H1 (cell line): ENCODE results near the gene HLA-A. TPM values are rescaled to one million over a fixed set of nuclear protein-coding genes. Genes with fewer than 3 reads are reported as not detected.
"Not testable (repeated sequence)": the region's sequence is repeated elsewhere in the genome, so short reads cannot be mapped to it uniquely, and the experiment has no call there.

Source experiments
- CTCF ChIA-PET: fragments of 300-600 bp; sonication (Branson Sonifier 250); formaldehyde crosslinking; loops from one replicate; lab custom pipeline; 2021; ENCODE audit not compliant: partially characterized antibody; lab: Charles Lee
- POLR2A ChIA-PET: fragments of 300-600 bp; sonication (Branson Sonifier 250); formaldehyde crosslinking; loops from one replicate; lab custom pipeline; 2021; ENCODE audit warnings: inconsistent platforms; ENCODE audit not compliant: partially characterized antibody; lab: Charles Lee
- DNase-seq, 2 experiments: peaks; one replicate each; pipeline versions ENCODE4 v3.0.0 to v3.0.0-alpha.2; 2010 to 2022; ENCODE audit warnings: low spot score in 2 of 2, low read depth in 1 of 2, mixed read lengths in 1 of 2
- FAIRE-seq: peaks from 2 replicates; lab custom pipeline; 2011; peaks lifted over from hg19 to GRCh38; lab: Jason Lieb, UNC
- H2AFZ ChIP-seq: 2 replicates; pipeline ENCODE4 v1.8.1; 2012; ENCODE audit warnings: low read length, inconsistent platforms
- H2AK5ac ChIP-seq: 2 replicates; pipeline ENCODE4 v1.6.1; 2013; ENCODE audit warnings: low read depth, low read length
- H2BK120ac ChIP-seq: replicated peaks from 2 replicates; pipeline ENCODE3; 2013; ENCODE audit warnings: low read depth, low read length, inconsistent platforms
- H2BK12ac ChIP-seq: 2 replicates; pipeline ENCODE4 v1.6.1; 2013; ENCODE audit warnings: low read depth, low read length
- H2BK15ac ChIP-seq: 2 replicates; pipeline ENCODE4 v1.6.1; 2013; ENCODE audit warnings: low read length
- H2BK20ac ChIP-seq: 2 replicates; pipeline ENCODE4 v1.6.1; 2013; ENCODE audit warnings: low read length
- H2BK5ac ChIP-seq: 2 replicates; pipeline ENCODE4 v1.6.1; 2013; ENCODE audit warnings: low read depth, low read length
- H3K14ac ChIP-seq: 2 replicates; pipeline ENCODE4 v1.6.1; 2013; ENCODE audit warnings: inconsistent platforms; ENCODE audit not compliant: insufficient read length
- H3K18ac ChIP-seq: 2 replicates; pipeline ENCODE4 v1.6.1; 2013; ENCODE audit warnings: low read length; ENCODE audit errors: extremely low read depth
- H3K23ac ChIP-seq: 2 replicates; pipeline ENCODE4 v1.6.1; 2013; ENCODE audit warnings: inconsistent platforms; ENCODE audit not compliant: insufficient read length
- H3K23me2 ChIP-seq: 2 replicates; pipeline ENCODE4 v1.6.1; 2013; ENCODE audit warnings: low read depth, low read length
- H3K27ac ChIP-seq: 2 replicates; pipeline ENCODE4 v1.6.1; 2011; ENCODE audit warnings: low read depth, low read length, inconsistent platforms
- H3K27me3 ChIP-seq, 4 experiments: replicated peaks in 1 of 4; 1 replicate in 1 of 4; 2 replicates in 3 of 4; pipeline versions ENCODE4 v1.6.1 to v1.8.1; 2011 to 2013; ENCODE audit warnings: low read length in 3 of 4, mild to moderate bottlenecking in 3 of 4, inconsistent platforms in 2 of 4, mixed read lengths in 2 of 4, moderate library complexity in 1 of 4; ENCODE audit not compliant: control insufficient read depth in 3 of 4, insufficient read depth in 3 of 4; ENCODE audit errors: extremely low read depth in 1 of 4
- H3K36me3 ChIP-seq, 4 experiments: 2 replicates each; pipeline versions ENCODE4 v1.6.1 to v1.8.1; 2011 to 2013; ENCODE audit warnings: mild to moderate bottlenecking in 4 of 4, low read length in 3 of 4, moderate library complexity in 2 of 4, control low read depth in 1 of 4, inconsistent platforms in 1 of 4; ENCODE audit not compliant: insufficient read depth in 4 of 4, control insufficient read depth in 2 of 4
- H3K4ac ChIP-seq: replicated peaks from 2 replicates; pipeline ENCODE3; 2013; ENCODE audit warnings: low read length, low read depth, mixed read lengths, inconsistent platforms; ENCODE audit not compliant: insufficient read length
- H3K4me1 ChIP-seq, 4 experiments: replicated peaks in 1 of 4; 1 replicate in 1 of 4; 2 replicates in 3 of 4; pipeline versions ENCODE4 v1.6.1 to v1.8.1; 2011 to 2013; ENCODE audit warnings: low read length in 3 of 4, inconsistent platforms in 2 of 4, mixed read lengths in 1 of 4; ENCODE audit not compliant: insufficient read depth in 4 of 4, control insufficient read depth in 3 of 4
- H3K4me2 ChIP-seq, 2 experiments: 2 replicates each; pipeline versions ENCODE4 v1.6.1 to v1.8.1; 2011 to 2013; ENCODE audit warnings: low read depth in 2 of 2, low read length in 2 of 2, control low read depth in 1 of 2, inconsistent platforms in 1 of 2, mild to moderate bottlenecking in 1 of 2; ENCODE audit not compliant: insufficient read depth in 1 of 2
- H3K4me3 ChIP-seq, 4 experiments: fragments of 200-600, 300-600 bp in 1 of 4; sonication (generic), shearing (Covaris generic), sonication (Bioruptor Twin) in 1 of 4; 2 replicates each; pipeline versions ENCODE4 v1.5.1 to v1.8.1; 2011 to 2016; ENCODE audit warnings: low read length in 4 of 4, low read depth in 3 of 4, control low read depth in 2 of 4, inconsistent platforms in 2 of 4, mild to moderate bottlenecking in 2 of 4, mixed read lengths in 1 of 4, moderate library complexity in 1 of 4; ENCODE audit not compliant: insufficient read depth in 2 of 4; ENCODE audit errors: extremely low read depth in 1 of 4
- H3K56ac ChIP-seq: replicated peaks from 2 replicates; pipeline ENCODE3; 2013; ENCODE audit warnings: low read depth, mild to moderate bottlenecking, mixed read lengths, low read length, inconsistent platforms; ENCODE audit not compliant: insufficient read length
- H3K79me1 ChIP-seq: 2 replicates; pipeline ENCODE4 v1.6.1; 2013; ENCODE audit warnings: low read depth, low read length, control low read depth
- H3K79me2 ChIP-seq, 2 experiments: 2 replicates each; pipeline versions ENCODE4 v1.6.1 to v1.8.1; 2012 to 2013; ENCODE audit warnings: low read length in 2 of 2, mild to moderate bottlenecking in 2 of 2, inconsistent platforms in 1 of 2; ENCODE audit not compliant: insufficient read depth in 2 of 2, control insufficient read depth in 1 of 2
- H3K9ac ChIP-seq, 4 experiments: replicated peaks in 1 of 4; 1 replicate in 1 of 4; 2 replicates in 3 of 4; pipeline versions ENCODE4 v1.6.1 to v1.8.1; 2011 to 2013; ENCODE audit warnings: low read depth in 3 of 4, low read length in 3 of 4, control low read depth in 2 of 4, mild to moderate bottlenecking in 2 of 4, moderate library complexity in 2 of 4, inconsistent platforms in 1 of 4; ENCODE audit errors: extremely low read depth in 1 of 4
- H3K9me3 ChIP-seq, 2 experiments: 2 replicates each; pipeline versions ENCODE4 v1.6.1 to v1.8.1; 2012 to 2013; ENCODE audit warnings: mild to moderate bottlenecking in 2 of 2, moderate library complexity in 2 of 2, control low read depth in 1 of 2, inconsistent platforms in 1 of 2, low read depth in 1 of 2, low read length in 1 of 2, mixed read lengths in 1 of 2; ENCODE audit not compliant: insufficient read depth in 2 of 2
- H4K20me1 ChIP-seq, 2 experiments: replicated peaks in 1 of 2; 2 replicates each; pipeline versions ENCODE3 to v1.8.1; 2011 to 2013; ENCODE audit warnings: inconsistent platforms in 2 of 2, low read length in 2 of 2, mild to moderate bottlenecking in 1 of 2; ENCODE audit not compliant: insufficient read depth in 2 of 2, control insufficient read depth in 1 of 2
- H4K5ac ChIP-seq: 2 replicates; pipeline ENCODE4 v1.6.1; 2013; ENCODE audit warnings: low read length, low read depth, mixed read lengths, inconsistent platforms; ENCODE audit not compliant: insufficient read length
- H4K8ac ChIP-seq: 2 replicates; pipeline ENCODE4 v1.8.0; 2013; ENCODE audit warnings: mild to moderate bottlenecking, moderate library complexity, low read length, inconsistent platforms; ENCODE audit not compliant: insufficient read depth; ENCODE audit errors: extremely low read depth
- H4K91ac ChIP-seq: replicated peaks from 2 replicates; pipeline ENCODE3; 2013; ENCODE audit warnings: low read length, mixed read lengths, inconsistent platforms; ENCODE audit not compliant: insufficient read length
- JUN ChIP-seq: IDR thresholded peaks from 2 replicates; pipeline ENCODE4 v1.6.1; 2011; ENCODE audit warnings: low read depth, mild to moderate bottlenecking, improper control_type of control experiment, low read length
- JUND ChIP-seq: IDR thresholded peaks from 2 replicates; pipeline ENCODE4 v1.6.1; 2011; ENCODE audit warnings: mild to moderate bottlenecking, improper control_type of control experiment, low read length
- RFX5 ChIP-seq: IDR thresholded peaks from 2 replicates; pipeline ENCODE4 v1.6.1; 2011; ENCODE audit warnings: low read depth, low read length, improper control_type of control experiment, borderline replicate concordance
- SAP30 ChIP-seq: fragments of 300-600 bp; sonication (generic); IDR thresholded peaks from 2 replicates; pipeline ENCODE4 v1.7.1; 2012; ENCODE audit warnings: low read length, moderate library complexity, mild to moderate bottlenecking, inconsistent platforms; ENCODE audit not compliant: insufficient read depth, insufficient replicate concordance
- SP4 ChIP-seq: IDR thresholded peaks from 2 replicates; pipeline ENCODE4 v1.6.1; 2012; ENCODE audit warnings: low read length, inconsistent platforms
- TAF7 ChIP-seq: optimal IDR thresholded peaks from 2 replicates; pipeline ENCODE3; 2011; ENCODE audit warnings: low read depth, mild to moderate bottlenecking, inconsistent platforms, low read length, moderate library complexity, borderline replicate concordance
- WGBS, 2 experiments: shearing (Covaris generic) in 1 of 2; methylation state at CpG; one replicate each; pipeline versions ENCODE4 v1.1.6 to v1.1.7; 2013 to 2015; ENCODE audit warnings: low lambda C conversion rate in 2 of 2, mixed read lengths in 2 of 2, inconsistent platforms in 1 of 2, low coverage in 1 of 2, missing lambda C conversion rate in 1 of 2; ENCODE audit not compliant: insufficient replicate concordance in 2 of 2, insufficient coverage in 1 of 2, insufficient read length in 1 of 2; ENCODE audit errors: extremely low coverage in 1 of 2, missing lambda C conversion rate in 1 of 2; 5-methylcytosine and 5-hydroxymethylcytosine counted together
- polyA plus RNA-seq, 7 experiments: library from polyadenylated mRNA; depleted of rRNA in 3 of 7; stranded (reverse) in 5 of 7; unstranded in 2 of 7; fragments of >200 nt in 5 of 7; fragments of 200-250 nt in 2 of 7; gene quantifications; 1 replicate in 5 of 7; 2 replicates in 1 of 7; 4 replicates in 1 of 7; pipeline versions ENCODE4 v1.2.1 to v1.2.3, GENCODE V29; 2011 to 2013; ENCODE audit warnings: missing spikeins in 2 of 7, mixed read lengths in 2 of 7
- total RNA-seq: library from RNA; stranded (reverse); fragmentation: NEBNext Ultra II Directional; extraction: Animal tissue kit (Norgen Biotek cat#: 25700); gene quantifications from 2 replicates; pipeline ENCODE4 v1.2.1, GENCODE V29; 2021
- TF ChIP-seq, protein P1 (sequence below): IDR thresholded peaks from 2 replicates; pipeline ENCODE4 v1.6.1; 2012; ENCODE audit warnings: low read length, inconsistent platforms
- TF ChIP-seq, protein P2 (sequence below): IDR thresholded peaks from 2 replicates; pipeline ENCODE4 v1.6.1; 2011; ENCODE audit warnings: low read length, improper control_type of control experiment

HLA-A gene
- total and polyA plus RNA-seq, 2 of the 8 experiments (the other 6 are each of a cell fraction or from before 2014, with no cell fraction given): 221 to 474 TPM

DNA sequence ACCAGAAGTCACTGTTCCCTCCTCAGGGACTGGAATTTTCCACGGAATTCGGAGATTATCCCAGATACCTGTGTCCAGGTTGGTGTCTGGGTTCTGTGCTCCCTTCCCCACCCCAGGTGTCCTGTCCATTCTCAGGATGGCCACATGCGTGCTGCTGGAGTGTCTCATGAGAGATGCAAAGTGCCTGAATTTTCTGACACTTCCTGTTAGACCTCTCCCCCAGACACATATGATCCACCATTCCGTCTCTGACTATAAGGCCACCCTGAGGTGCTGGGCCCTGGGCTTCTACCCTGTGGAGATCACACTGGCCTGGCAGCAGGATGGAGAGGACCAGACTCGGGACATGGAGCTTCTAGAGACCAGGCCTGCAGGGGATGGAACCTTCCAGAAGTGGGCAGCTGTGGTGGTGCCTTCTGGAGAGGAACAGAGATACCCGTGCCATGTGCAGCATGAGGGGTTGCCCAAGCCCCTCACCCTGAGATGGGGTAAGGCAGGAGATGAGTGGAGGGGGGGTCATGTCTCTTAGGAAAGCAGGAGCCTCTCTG, 14.4 kb upstream of the HLA-A start (continued):
- TF ChIP-seq, protein P1, sequence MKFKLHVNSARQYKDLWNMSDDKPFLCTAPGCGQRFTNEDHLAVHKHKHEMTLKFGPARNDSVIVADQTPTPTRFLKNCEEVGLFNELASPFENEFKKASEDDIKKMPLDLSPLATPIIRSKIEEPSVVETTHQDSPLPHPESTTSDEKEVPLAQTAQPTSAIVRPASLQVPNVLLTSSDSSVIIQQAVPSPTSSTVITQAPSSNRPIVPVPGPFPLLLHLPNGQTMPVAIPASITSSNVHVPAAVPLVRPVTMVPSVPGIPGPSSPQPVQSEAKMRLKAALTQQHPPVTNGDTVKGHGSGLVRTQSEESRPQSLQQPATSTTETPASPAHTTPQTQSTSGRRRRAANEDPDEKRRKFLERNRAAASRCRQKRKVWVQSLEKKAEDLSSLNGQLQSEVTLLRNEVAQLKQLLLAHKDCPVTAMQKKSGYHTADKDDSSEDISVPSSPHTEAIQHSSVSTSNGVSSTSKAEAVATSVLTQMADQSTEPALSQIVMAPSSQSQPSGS: no peak
- no peak for TF ChIP-seq SP4
- TF ChIP-seq RFX5: no peak
- TF ChIP-seq, protein P2, sequence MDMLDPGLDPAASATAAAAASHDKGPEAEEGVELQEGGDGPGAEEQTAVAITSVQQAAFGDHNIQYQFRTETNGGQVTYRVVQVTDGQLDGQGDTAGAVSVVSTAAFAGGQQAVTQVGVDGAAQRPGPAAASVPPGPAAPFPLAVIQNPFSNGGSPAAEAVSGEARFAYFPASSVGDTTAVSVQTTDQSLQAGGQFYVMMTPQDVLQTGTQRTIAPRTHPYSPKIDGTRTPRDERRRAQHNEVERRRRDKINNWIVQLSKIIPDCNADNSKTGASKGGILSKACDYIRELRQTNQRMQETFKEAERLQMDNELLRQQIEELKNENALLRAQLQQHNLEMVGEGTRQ: no peak
- TF ChIP-seq JUND: no peak
- TF ChIP-seq JUN: no peak
- TF ChIP-seq SAP30: no peak
- TF ChIP-seq TAF7: no peak

DNA sequence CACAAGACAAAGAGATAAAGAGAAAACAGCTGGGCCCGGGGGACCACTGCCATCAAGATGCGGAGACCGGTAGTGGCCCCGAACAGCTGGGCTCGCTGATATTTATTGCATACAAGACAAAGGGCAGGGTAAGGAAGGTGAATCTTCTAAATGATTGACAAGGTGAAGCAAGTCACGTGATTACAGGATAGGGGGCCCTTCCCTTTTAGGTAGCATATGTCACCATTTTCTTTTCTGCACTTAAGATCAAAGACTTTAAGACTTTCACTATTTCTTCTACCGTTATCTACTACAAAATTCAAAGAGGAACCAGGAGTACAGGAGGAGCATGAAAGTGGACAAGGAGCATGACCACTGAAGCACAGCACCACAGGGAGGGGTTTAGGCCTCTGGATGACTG, 12.3 kb upstream of the HLA-A start:
- not testable (repeated sequence) for H3K9ac ChIP-seq, H4K8ac ChIP-seq, H3K4me1 ChIP-seq, H4K91ac ChIP-seq, FAIRE-seq, H3K23me2 ChIP-seq, H3K27ac ChIP-seq, H4K5ac ChIP-seq, H3K56ac ChIP-seq, H3K79me1 ChIP-seq, H3K27me3 ChIP-seq, H2BK20ac ChIP-seq, H3K9me3 ChIP-seq, H2AFZ ChIP-seq, H3K23ac ChIP-seq, H2BK120ac ChIP-seq, DNase-seq, H2AK5ac ChIP-seq, H4K20me1 ChIP-seq, H2BK12ac ChIP-seq, H3K14ac ChIP-seq, H3K4me2 ChIP-seq, H2BK5ac ChIP-seq, H3K4me3 ChIP-seq, H3K36me3 ChIP-seq, H2BK15ac ChIP-seq, H3K4ac ChIP-seq, H3K18ac ChIP-seq, H3K79me2 ChIP-seq
- WGBS, 2 experiments: 85% methylated on average over 7 of the region's 7 CpGs; no CpG with 5 or more reads in 1 of the 2 experiments
- CTCF ChIA-PET: interaction anchor here (0.6 kb wide), 1 partner anchor 198 kb away, joined by 6 read pairs; no protein-coding TSS in a partner anchor
- POLR2A ChIA-PET: interaction anchor here (1.4 to 2.0 kb wide), 2 partner anchors 9 to 12 kb away, joined by 3 to 9 read pairs; partner anchors contain the start of gene HLA-A
